CD14-positive monocyte (primary cell): Measurements from ENCODE around the gene WDR70. TPM values are rescaled to one million over a fixed set of nuclear protein-coding genes. Genes with fewer than 3 reads are reported as not detected.
A peak's percentile ranks its signal among the peaks of the same experiment; 100 is the strongest.
"Not testable (repeated sequence)": the region's sequence is repeated elsewhere in the genome, so short reads cannot be mapped to it uniquely, and the experiment has no call there.

Source experiments
- DNase-seq, 3 donors: peaks; one replicate each; pipeline ENCODE4 v3.0.0-alpha.2; 2011 to 2022
- H2AFZ ChIP-seq: 2 replicates; pipeline ENCODE4 v1.6.0; 2012; ENCODE audit warnings: mild to moderate bottlenecking, low read depth, low read length, inconsistent platforms; ENCODE audit not compliant: insufficient read depth, poor library complexity, severe bottlenecking
- H3K27ac ChIP-seq, 2 donors: 1 replicate in 1 of 2; 2 replicates in 1 of 2; pipeline ENCODE4 v1.5.1; 2012 to 2013; ENCODE audit warnings: low read length in 2 of 2, control low read depth in 1 of 2, inconsistent platforms in 1 of 2, low read depth in 1 of 2, mild to moderate bottlenecking in 1 of 2
- H3K27me3 ChIP-seq, 2 donors: one replicate each; pipeline versions ENCODE4 v1.6.0 to v1.6.1; 2011 to 2013; ENCODE audit warnings: low read length in 2 of 2; ENCODE audit not compliant: control insufficient read depth in 2 of 2, insufficient read depth in 2 of 2
- H3K36me3 ChIP-seq, 2 donors: replicated peaks in 1 of 2; 1 replicate in 1 of 2; 2 replicates in 1 of 2; pipeline versions ENCODE4 v1.5.1 to v1.6.1; 2012 to 2013; ENCODE audit warnings: low read length in 2 of 2, control low read depth in 1 of 2, inconsistent platforms in 1 of 2, mild to moderate bottlenecking in 1 of 2; ENCODE audit not compliant: insufficient read depth in 2 of 2, control insufficient read depth in 1 of 2
- H3K4me1 ChIP-seq, 2 donors: 1 replicate in 1 of 2; 2 replicates in 1 of 2; pipeline versions ENCODE4 v1.5.1 to v1.6.1; 2012 to 2013; ENCODE audit warnings: low read length in 2 of 2, control low read depth in 1 of 2, inconsistent platforms in 1 of 2, mild to moderate bottlenecking in 1 of 2, moderate library complexity in 1 of 2; ENCODE audit not compliant: insufficient read depth in 2 of 2, control insufficient read depth in 1 of 2
- H3K4me2 ChIP-seq: replicated peaks from 2 replicates; pipeline ENCODE3; 2012; ENCODE audit warnings: low read length, moderate library complexity, mild to moderate bottlenecking; ENCODE audit not compliant: poor library complexity, severe bottlenecking; ENCODE audit errors: extremely low read depth
- H3K4me3 ChIP-seq, 3 experiments: fragments of 200-600 bp in 1 of 3; sonication (generic) in 1 of 3; replicated peaks in 1 of 3; 1 replicate in 2 of 3; 2 replicates in 1 of 3; pipeline ENCODE4 v1.5.1; 2011 to 2013; ENCODE audit warnings: low read length in 3 of 3, mild to moderate bottlenecking in 3 of 3, control low read depth in 2 of 3, low read depth in 2 of 3, inconsistent platforms in 1 of 3, moderate library complexity in 1 of 3
- H3K79me2 ChIP-seq: 2 replicates; pipeline ENCODE4 v1.6.0; 2012; ENCODE audit warnings: mild to moderate bottlenecking, control low read depth, inconsistent platforms, low read length, moderate library complexity; ENCODE audit not compliant: insufficient read depth
- H3K9ac ChIP-seq: 2 replicates; pipeline ENCODE4 v1.6.0; 2017; ENCODE audit warnings: low read length, mild to moderate bottlenecking; ENCODE audit not compliant: insufficient read depth, poor library complexity, severe bottlenecking
- H3K9me3 ChIP-seq, 2 donors: replicated peaks in 1 of 2; 1 replicate in 1 of 2; 2 replicates in 1 of 2; pipeline versions ENCODE4 v1.5.1 to v1.6.1; 2012 to 2013; ENCODE audit warnings: low read length in 2 of 2, control low read depth in 1 of 2; ENCODE audit not compliant: control insufficient read depth in 1 of 2, insufficient read depth in 1 of 2
- H4K20me1 ChIP-seq: 2 replicates; pipeline ENCODE4 v1.6.0; 2012; ENCODE audit warnings: mild to moderate bottlenecking, low read length, control low read depth, moderate library complexity; ENCODE audit not compliant: insufficient read depth
- H3K27ac Mint-ChIP-seq, 7 donors: one replicate each; pipeline ENCODE4 v1.8.0; 2020; ENCODE audit warnings: mild to moderate bottlenecking in 7 of 7, mixed read lengths in 7 of 7, moderate library complexity in 6 of 7, inconsistent platforms in 2 of 7
- H3K27me3 Mint-ChIP-seq, 3 donors: one replicate each; pipeline ENCODE4 v1.8.0; 2021 to 2022; ENCODE audit warnings: low read depth in 3 of 3, mild to moderate bottlenecking in 3 of 3, mixed read lengths in 3 of 3, moderate library complexity in 3 of 3, inconsistent platforms in 1 of 3
- H3K36me3 Mint-ChIP-seq, 2 donors: one replicate each; pipeline ENCODE4 v1.8.0; 2020; ENCODE audit warnings: mixed read lengths in 2 of 2, inconsistent platforms in 1 of 2, mild to moderate bottlenecking in 1 of 2
- H3K4me1 Mint-ChIP-seq: one replicate; pipeline ENCODE4 v1.8.0; 2020; ENCODE audit warnings: mild to moderate bottlenecking, mixed read lengths
- H3K4me3 Mint-ChIP-seq, 2 donors: one replicate each; pipeline ENCODE4 v1.8.0; 2020; ENCODE audit warnings: mild to moderate bottlenecking in 2 of 2, mixed read lengths in 2 of 2, moderate library complexity in 1 of 2
- H3K9me3 Mint-ChIP-seq, 7 donors: one replicate each; pipeline ENCODE4 v1.8.0; 2020 to 2022; ENCODE audit warnings: mixed read lengths in 7 of 7, mild to moderate bottlenecking in 6 of 7, moderate library complexity in 6 of 7, inconsistent platforms in 2 of 7
- WGBS: methylation state at CpG from one replicate; pipeline ENCODE4 v1.1.5; 2013; ENCODE audit warnings: missing lambda C conversion rate; ENCODE audit not compliant: insufficient coverage; 5-methylcytosine and 5-hydroxymethylcytosine counted together
- intact Hi-C, 2 donors: fragments of 100-400 bp; cut with micrococcal nuclease; formaldehyde crosslinking; loops; one replicate each; pipeline versions ENCODE4 v1.15.0 to v1.15.1; 2023
- polyA plus RNA-seq, 3 donors: library from polyadenylated mRNA; depleted of rRNA in 1 of 3; unstranded in 2 of 3; stranded (reverse) in 1 of 3; fragments of 300-500 nt in 2 of 3; fragments of >200 nt in 1 of 3; fragmentation: Illumina TruSeq in 2 of 3; gene quantifications; 1 replicate in 2 of 3; 2 replicates in 1 of 3; pipeline ENCODE4 v1.2.3, GENCODE V29; 2012 to 2021
- TF ChIP-seq, protein P1 (sequence below): fragments of 200-600 bp; IDR thresholded peaks from one replicate; pipeline ENCODE4 v1.8.0; 2022; ENCODE audit warnings: antibody characterized with exemption, mild to moderate bottlenecking

The WDR70 gene
- polyA plus RNA-seq, 3 donors = 13.1 to 21.0 (median 19.1) TPM

DNA sequence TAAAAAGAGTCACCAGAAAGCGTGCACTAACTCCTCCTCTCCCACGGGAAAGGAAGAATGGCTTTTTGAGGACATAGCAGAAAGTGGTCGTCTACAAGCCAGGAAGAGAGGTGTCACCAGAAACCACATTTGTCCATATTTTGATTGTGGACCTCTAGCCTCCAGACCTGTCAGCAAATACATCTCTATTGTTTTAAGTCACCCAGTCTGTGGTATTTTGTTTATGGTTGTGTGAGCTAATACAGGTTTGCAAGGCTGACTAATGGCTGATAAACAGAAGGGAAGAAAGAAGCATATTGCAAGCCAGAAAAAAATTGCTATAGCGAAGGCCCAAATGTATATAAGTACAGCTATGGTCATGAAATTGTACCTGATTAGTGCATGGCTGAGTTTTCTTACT is 21.4 kb downstream of the WDR70 start:
- H3K36me3 Mint-ChIP-seq = peaks cover 49 to 63% of the 10 kb centered on the region in 2 donors
- H3K27me3 Mint-ChIP-seq = no peaks in the 10 kb centered on the region
- 100% methylated on average over 1 of the region's 4 CpGs for WGBS
- Histone ChIP-seq H3K36me3 (peaks cover 27 to 73% of the 10 kb centered on the region in 2 donors), H3K27ac (no peak overlapping the region), H2AFZ (no peak overlapping the region), H3K9me3 (no peaks in the 10 kb centered on the region), H4K20me1 (no peaks in the 10 kb centered on the region), H3K4me2 (no peak overlapping the region), H3K27me3 (no peaks in the 10 kb centered on the region), H3K9ac (no peak overlapping the region), H3K4me3 (no peak overlapping the region), H3K79me2 (no peaks in the 10 kb centered on the region), H3K4me1 (peaks cover 7 to 9% of the 10 kb centered on the region in 2 donors)
- TF ChIP-seq, protein P1, sequence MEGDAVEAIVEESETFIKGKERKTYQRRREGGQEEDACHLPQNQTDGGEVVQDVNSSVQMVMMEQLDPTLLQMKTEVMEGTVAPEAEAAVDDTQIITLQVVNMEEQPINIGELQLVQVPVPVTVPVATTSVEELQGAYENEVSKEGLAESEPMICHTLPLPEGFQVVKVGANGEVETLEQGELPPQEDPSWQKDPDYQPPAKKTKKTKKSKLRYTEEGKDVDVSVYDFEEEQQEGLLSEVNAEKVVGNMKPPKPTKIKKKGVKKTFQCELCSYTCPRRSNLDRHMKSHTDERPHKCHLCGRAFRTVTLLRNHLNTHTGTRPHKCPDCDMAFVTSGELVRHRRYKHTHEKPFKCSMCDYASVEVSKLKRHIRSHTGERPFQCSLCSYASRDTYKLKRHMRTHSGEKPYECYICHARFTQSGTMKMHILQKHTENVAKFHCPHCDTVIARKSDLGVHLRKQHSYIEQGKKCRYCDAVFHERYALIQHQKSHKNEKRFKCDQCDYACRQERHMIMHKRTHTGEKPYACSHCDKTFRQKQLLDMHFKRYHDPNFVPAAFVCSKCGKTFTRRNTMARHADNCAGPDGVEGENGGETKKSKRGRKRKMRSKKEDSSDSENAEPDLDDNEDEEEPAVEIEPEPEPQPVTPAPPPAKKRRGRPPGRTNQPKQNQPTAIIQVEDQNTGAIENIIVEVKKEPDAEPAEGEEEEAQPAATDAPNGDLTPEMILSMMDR = no peak
- no peak overlapping the region for H3K4me3 Mint-ChIP-seq
- intact Hi-C loops = no loop called here
- no peak for DNase-seq
- peaks cover 7% of the 10 kb centered on the region for H3K4me1 Mint-ChIP-seq
- no peaks in the 10 kb centered on the region for H3K9me3 Mint-ChIP-seq
- peak overlapping the region in 1 of 7 donors; percentile 25 for H3K27ac Mint-ChIP-seq

DNA sequence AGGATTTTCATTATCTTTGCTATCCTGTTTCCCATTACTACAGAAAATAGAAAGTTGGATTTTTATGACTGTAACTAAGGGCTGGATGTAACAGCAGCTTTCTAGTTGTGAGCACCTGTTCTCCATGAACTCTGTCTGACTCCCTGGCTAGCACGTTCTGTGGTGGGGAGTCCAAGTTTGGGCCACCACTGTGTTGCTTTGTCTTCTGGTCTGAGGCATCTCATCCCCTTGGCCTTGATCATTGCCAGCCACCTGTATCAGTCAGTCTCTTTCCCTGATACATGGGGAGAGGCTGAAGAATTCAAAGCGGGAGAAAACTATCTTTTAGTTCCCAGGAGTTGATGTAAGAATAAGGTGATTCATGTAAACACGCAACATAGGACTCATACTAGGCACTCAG is 33.4 kb downstream of the WDR70 start:
- H3K79me2 ChIP-seq = no peaks in the 10 kb centered on the region
- H2AFZ ChIP-seq = no peak overlapping the region
- H3K9ac ChIP-seq = no peak overlapping the region
- no peak overlapping the region for H3K4me2 ChIP-seq
- peaks cover 15 to 53% of the 10 kb centered on the region in 2 donors for H3K36me3 ChIP-seq
- H4K20me1 ChIP-seq = no peaks in the 10 kb centered on the region
- H3K4me3 Mint-ChIP-seq = no peak overlapping the region
- intact Hi-C loops = loop anchor here in 1 of 2 donors (10.0 kb wide), 1 partner anchor 782 kb away; no protein-coding TSS in a partner anchor
- H3K4me1 ChIP-seq = no peaks in the 10 kb centered on the region
- no peaks in the 10 kb centered on the region for H3K9me3 ChIP-seq
- 100% methylated on average over 1 of the region's 3 CpGs for WGBS
- H3K36me3 Mint-ChIP-seq = peaks cover 43 to 60% of the 10 kb centered on the region in 2 donors
- no peak for DNase-seq
- peaks cover 0 to 4% (median 2%) of the 10 kb centered on the region in 7 donors for H3K9me3 Mint-ChIP-seq
- TF ChIP-seq, protein P1 = no peak
- H3K27me3 ChIP-seq = no peaks in the 10 kb centered on the region
- H3K4me1 Mint-ChIP-seq = no peaks in the 10 kb centered on the region
- H3K4me3 ChIP-seq = no peak overlapping the region
- H3K27ac Mint-ChIP-seq = peak overlapping the region in 2 of 7 donors; percentile 14 to 70
- no peak overlapping the region for H3K27ac ChIP-seq
- peaks cover 0 to 1% (median 0%) of the 10 kb centered on the region in 3 donors for H3K27me3 Mint-ChIP-seq

DNA sequence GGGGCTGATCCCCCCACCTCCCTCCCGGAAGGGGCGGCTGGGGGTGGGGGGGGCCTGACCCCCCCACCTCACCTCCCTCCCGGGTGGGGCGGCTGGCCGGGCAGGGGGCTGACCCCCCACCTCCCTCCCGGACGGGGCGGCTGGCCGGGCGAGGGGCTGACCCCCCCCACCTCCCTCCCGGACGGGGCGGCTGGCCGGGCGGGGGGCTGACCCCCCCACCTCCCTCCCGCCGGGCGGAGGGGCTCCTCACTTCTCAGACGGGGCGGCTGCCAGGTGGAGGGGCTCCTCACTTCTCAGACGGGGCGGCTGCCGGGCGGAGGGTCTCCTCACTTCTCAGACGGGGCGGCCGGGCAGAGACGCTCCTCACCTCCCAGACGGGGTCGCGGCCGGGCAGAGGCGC is 36.3 kb downstream of the WDR70 start:
- H3K4me1 Mint-ChIP-seq, H3K4me1 ChIP-seq, H4K20me1 ChIP-seq, H3K9ac ChIP-seq, H3K4me2 ChIP-seq, H3K4me3 Mint-ChIP-seq, H3K27ac Mint-ChIP-seq, H3K27me3 Mint-ChIP-seq, H3K79me2 ChIP-seq, H3K9me3 Mint-ChIP-seq, H2AFZ ChIP-seq, H3K27me3 ChIP-seq, DNase-seq, H3K4me3 ChIP-seq, H3K9me3 ChIP-seq, H3K27ac ChIP-seq: not testable (repeated sequence)
- H3K36me3 ChIP-seq = peaks cover 15 to 37% of the 10 kb centered on the region in 2 donors
- intact Hi-C loops = loop anchor here in 1 of 2 donors (10.0 kb wide), 1 partner anchor 779 kb away; no protein-coding TSS in a partner anchor
- WGBS = no CpG with 5 or more reads among the region's 33 CpGs
- H3K36me3 Mint-ChIP-seq = peaks cover 37 to 56% of the 10 kb centered on the region in 2 donors
